ENCODE measurements around the gene MBLAC1.

Gene MBLAC1

DNA sequence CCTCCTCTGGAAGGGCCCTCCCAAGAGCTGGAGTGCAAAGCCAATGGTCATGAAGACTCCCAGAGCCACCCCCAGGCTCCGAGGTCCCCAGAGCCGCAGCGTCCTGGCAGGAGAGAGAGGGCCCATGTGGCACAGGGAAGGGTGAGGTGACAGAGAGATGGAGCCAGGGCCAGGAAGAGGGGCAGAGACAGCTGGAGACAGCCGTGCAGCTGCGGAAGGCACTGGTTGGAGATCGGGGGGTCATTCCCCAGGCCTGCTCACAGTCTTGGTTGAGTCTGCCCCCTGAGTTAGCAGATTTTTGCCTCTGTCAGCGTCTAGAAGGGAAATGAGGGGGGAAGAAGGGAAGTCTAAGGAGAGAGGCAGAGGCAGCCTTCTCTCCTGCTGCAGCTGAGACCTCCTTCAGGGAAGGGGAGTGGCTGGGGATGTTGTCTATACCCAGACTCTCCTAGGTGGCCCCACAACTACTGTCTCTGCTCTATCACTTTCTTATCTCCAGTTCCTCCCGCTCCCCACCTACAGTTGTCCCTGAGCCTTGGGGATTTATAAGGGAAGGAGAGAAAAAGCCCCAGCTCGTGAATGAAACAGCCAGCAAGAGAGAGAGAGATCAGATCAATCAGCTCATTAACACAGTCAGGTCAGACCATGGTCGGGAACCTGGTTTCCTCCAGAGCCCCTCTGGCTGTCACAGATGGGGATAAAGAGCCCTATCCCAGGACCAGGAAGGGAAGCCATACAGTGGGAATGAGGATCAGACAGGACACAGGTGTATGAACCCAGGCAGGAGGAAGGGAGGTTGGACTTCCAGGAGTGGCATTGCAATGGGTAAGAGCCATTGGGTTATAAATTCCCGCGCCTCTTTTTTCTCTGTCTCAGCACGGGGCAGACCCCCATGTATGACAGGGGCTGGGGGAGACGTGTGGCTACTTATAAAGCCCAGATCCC is 40.5 kb downstream of the MBLAC1 start:
- peak overlapping the region; percentile 34 for H3K4me3 ChIP-seq (ENCODE audit: low read depth, low read length)
- DNase-seq (ENCODE audit: low read depth): no peak
- TF ChIP-seq, protein P1, sequence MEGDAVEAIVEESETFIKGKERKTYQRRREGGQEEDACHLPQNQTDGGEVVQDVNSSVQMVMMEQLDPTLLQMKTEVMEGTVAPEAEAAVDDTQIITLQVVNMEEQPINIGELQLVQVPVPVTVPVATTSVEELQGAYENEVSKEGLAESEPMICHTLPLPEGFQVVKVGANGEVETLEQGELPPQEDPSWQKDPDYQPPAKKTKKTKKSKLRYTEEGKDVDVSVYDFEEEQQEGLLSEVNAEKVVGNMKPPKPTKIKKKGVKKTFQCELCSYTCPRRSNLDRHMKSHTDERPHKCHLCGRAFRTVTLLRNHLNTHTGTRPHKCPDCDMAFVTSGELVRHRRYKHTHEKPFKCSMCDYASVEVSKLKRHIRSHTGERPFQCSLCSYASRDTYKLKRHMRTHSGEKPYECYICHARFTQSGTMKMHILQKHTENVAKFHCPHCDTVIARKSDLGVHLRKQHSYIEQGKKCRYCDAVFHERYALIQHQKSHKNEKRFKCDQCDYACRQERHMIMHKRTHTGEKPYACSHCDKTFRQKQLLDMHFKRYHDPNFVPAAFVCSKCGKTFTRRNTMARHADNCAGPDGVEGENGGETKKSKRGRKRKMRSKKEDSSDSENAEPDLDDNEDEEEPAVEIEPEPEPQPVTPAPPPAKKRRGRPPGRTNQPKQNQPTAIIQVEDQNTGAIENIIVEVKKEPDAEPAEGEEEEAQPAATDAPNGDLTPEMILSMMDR (IDR thresholded peaks at IDR 0.05; ENCODE audit: low read depth, low read length, missing control alignments): no peak
- in situ Hi-C loops (cut with HindIII; ENCODE audit: low sequenced_read_pairs): no loop called here

DNA sequence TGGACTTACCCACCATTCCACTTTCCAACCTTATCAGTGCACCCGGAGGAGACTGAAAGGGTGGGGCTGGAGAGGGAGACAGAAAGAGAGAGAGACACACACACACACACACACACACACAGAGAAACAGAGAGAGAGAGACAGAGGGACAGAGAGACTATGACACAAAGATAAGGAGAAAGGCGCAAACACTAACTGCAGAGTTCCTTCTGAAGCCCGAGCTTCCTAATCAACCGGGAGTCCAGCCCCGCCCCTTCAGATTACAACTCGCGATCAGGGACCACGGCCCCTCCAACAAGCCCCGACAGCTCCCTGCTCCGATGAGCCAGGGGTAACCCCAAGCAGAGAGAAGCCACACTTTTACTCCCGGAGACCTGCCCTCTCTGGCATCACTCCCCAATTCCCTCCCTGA is 41.2 kb downstream of the MBLAC1 start:
- TF ChIP-seq, protein P1 (IDR thresholded peaks at IDR 0.05; ENCODE audit: low read depth, low read length, missing control alignments): no peak
- in situ Hi-C loops (cut with HindIII; ENCODE audit: low sequenced_read_pairs): no loop called here
- H3K4me3 ChIP-seq (ENCODE audit: low read depth, low read length): peak overlapping the region; percentile 34
- DNase-seq (ENCODE audit: low read depth): no peak

GRCh38 chr7:100169147-100169850 is 42.5 kb downstream of the MBLAC1 start:
- TF ChIP-seq, protein P1 (IDR thresholded peaks at IDR 0.05; ENCODE audit: low read depth, low read length, missing control alignments): no peak
- in situ Hi-C loops (cut with HindIII; ENCODE audit: low sequenced_read_pairs): no loop called here
- DNase-seq (ENCODE audit: low read depth): no peak
- H3K4me3 ChIP-seq (ENCODE audit: low read depth, low read length): no peak overlapping the region

DNA sequence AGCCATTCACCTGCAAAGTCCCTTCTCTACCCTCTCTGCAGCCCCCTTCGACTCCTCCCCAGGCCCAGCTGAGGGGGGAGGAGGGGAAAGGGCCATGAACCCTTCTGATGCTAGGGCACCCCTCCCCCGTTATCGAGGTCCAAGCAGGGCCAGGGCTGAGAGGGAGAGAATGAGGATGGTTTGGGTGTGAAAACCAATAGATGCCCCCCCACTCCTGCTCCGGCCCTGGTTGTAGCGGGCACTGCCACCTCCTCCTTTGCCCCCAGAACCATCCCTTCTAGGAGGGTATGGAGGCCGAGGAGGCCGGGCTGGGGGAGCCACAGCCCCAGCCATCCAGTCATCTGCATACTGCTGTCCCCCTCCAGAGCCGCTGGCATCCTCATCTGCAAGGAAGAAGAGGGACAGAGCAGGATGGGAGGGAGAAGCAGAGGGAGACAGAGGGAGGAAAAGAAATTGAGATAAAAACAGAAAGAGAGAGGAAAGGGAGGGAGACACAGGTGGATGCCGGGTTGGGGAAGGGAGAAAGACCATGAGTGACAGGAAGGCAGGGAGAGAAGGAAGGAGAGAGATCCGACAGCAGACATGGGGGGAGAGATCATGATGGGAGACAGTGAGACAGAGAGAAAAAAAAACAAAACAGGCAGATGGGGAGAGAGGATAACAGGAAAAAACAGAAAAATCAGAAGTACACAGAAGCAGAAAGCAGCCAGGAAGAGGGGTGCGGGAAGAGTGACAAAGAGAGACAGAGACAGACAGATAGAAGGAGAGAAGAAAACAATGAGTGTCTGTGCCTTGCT is 43.5 kb downstream of the MBLAC1 start:
- TF ChIP-seq, protein P1 (IDR thresholded peaks at IDR 0.05; ENCODE audit: low read depth, low read length, missing control alignments): no peak
- H3K4me3 ChIP-seq (ENCODE audit: low read depth, low read length): no peak overlapping the region
- DNase-seq (ENCODE audit: low read depth): no peak
- in situ Hi-C loops (cut with HindIII; ENCODE audit: low sequenced_read_pairs): no loop called here

- in situ Hi-C loops (cut with HindIII; ENCODE audit: low sequenced_read_pairs): no loop called here
- TF ChIP-seq, protein P1 (IDR thresholded peaks at IDR 0.05; ENCODE audit: low read depth, low read length, missing control alignments): no peak
- H3K4me3 ChIP-seq (ENCODE audit: low read depth, low read length): peak overlapping the region; percentile 19
- no peak for DNase-seq (ENCODE audit: low read depth)
Observed at GRCh38 chr7:100171087-100171681, 44.4 kb downstream of the MBLAC1 start.

DNA sequence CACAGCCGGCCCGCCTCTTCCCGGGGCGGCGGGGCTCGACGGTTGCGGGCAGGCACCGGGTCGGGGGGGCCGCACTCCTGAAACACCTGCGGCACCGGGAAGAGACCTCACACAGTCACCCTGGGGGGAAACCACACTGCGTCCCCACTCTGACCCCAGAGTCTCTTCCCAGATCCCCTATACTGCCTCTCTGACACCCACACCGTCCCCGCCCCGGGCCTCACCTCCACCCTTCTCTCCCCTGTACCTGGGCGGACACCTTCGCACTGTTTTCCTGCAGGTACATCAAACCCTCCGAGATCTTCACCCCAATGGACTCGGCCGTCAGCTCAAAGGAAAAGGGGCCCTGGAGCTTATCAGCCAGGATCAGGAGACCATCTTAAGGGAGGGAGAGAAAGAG is 45.1 kb downstream of the MBLAC1 start:
- DNase-seq (ENCODE audit: low read depth): no peak
- TF ChIP-seq, protein P1 (IDR thresholded peaks at IDR 0.05; ENCODE audit: low read depth, low read length, missing control alignments): no peak
- no peak overlapping the region for H3K4me3 ChIP-seq (ENCODE audit: low read depth, low read length)
- in situ Hi-C loops (cut with HindIII; ENCODE audit: low sequenced_read_pairs): no loop called here

Measured in astrocyte of the cerebellum (primary cell).